Sciatic nerve (tissue), 2 donors: ENCODE results near the gene ELL2. TPM values are rescaled to one million over a fixed set of nuclear protein-coding genes. Genes with fewer than 3 reads are reported as not detected.

Experiments used
- ATAC-seq: fragments of 200-7000 bp; cut with Tn5 transposase; one replicate; pipeline ENCODE4 v1.9.1; 2020; ENCODE audit warnings: mild to moderate bottlenecking, moderate library complexity
- DNase-seq: peaks from one replicate; pipeline ENCODE4 v3.0.0-alpha.2; 2020; ENCODE audit warnings: low spot score
- intact Hi-C: fragments of 100-400 bp; cut with DNase I; formaldehyde crosslinking; loops from one replicate; pipeline ENCODE4 v1.14.2; 2022
- total RNA-seq: library from RNA; stranded (reverse); fragmentation: NEBNext Ultra II Directional; extraction: Animal tissue kit (Norgen Biotek cat#: 25700); gene quantifications from one replicate; pipeline ENCODE4 v1.2.1, GENCODE V29; 2021
- donor health status: DM: no; HTN: no; CAD: no.
- donor health status: DM: no; HTN: no; CAD: no.

The ELL2 gene
- 50.4 TPM for total RNA-seq

DNA sequence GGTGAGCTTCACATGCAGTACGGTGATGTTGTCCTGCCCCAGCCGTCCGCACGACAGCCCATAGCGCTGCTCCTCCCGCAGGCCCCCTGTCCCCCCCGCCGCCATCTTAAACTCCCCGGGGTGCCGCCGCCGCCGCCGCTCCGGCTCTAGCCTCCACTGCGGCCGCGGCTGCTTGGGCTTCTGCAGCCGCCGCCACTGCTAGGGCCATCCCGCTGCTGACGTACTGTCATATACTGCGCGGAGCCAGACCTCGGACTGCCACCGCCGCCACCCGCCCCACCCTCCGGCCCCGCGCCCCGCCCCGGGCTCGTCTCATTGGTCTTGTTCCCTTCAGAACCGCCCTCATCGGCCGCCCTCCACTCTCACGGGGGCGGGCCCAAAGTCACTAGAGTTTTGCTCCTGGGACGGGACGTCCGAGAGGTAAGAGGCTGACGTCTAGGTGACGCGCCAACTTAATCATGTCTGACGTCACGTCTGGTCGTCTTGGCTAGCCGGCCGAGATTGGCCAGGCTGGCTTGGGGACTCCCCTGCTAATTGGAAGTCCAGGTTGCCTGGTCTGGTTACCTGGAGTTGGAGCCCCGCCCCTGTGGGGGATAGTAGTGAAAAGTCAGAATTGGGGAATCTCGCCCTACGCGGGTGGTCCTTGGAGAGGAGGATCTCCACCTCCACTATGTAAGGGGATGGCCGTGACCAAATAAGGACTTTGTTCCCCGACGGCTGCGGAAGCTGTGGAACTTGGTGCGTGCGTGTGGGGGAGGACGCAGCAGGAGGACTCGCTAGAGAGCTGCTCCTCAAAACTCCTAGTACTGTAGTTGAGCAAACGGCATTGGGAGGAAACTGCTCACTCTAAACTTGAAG, at the start of gene ELL2:
TSS of gene ELL2 (minus strand) at position 235 of the 858 bp plus-strand sequence. CDS start at position 105, 130 bp downstream.
- peak; percentile 97 for DNase-seq
- ATAC-seq: peak; percentile 95
- intact Hi-C loops: no loop called here

DNA sequence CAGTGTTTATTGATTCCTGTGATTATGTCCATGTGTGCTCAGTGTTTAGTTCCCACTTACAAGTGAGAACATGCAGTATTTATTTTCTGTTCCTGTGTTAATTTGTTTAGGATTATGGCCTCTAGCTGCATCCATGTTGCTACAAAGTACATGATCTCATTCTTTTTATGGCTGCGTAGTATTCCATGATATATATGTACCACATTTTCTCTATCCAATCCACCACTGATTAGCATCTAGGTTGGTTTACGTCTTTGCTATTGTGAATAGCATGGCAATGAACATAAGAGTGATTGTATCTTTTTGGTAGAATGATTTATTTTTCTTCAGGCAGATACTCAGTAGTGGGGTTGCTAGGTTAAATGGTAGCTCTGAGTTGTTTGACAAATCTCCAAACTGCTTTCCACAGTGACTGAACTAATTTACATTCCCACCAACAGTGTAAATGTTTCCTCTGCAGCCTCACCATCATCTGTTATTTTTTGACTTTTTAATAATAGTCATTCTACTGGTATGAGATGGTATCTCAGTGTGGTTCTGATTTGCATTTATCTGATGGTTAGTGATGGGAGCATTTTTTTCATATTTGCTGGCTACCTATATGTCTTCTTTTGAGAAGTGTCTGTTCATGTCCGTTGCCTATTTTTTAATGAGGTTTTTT, 47.5 kb upstream of the ELL2 start:
- DNase-seq (no peak), ATAC-seq (no peak)
- intact Hi-C loops: no loop called here

DNA sequence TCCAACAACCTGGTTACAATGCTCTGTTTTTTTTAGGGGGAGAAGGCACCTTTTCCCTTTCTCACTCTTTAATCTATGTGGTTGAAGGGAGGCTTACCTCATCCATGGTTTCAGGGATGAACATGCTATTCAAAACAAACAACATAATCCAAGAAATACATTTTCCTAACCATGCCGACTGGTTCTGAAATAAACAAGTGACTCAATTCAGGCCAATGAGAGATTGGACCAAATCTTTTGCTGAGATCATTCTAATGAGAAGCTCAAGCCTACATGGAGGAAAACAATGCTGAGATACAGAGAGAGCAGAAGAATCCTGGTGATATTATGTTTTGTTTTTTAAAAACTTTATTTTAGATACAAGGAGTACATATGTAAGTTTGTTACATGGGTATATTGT, 46.8 kb upstream of the ELL2 start:
- no peak for ATAC-seq
- intact Hi-C loops: no loop called here
- DNase-seq: no peak

- intact Hi-C loops: no loop called here
- DNase-seq: no peak
- ATAC-seq: no peak
These were observed 45.4 kb upstream of the ELL2 start for GRCh38 chr5:96007051-96007450.

- intact Hi-C loops: no loop called here
- no peak for ATAC-seq
- no peak for DNase-seq
These were observed 44.6 kb upstream of the ELL2 start for GRCh38 chr5:96006291-96006690.

- ATAC-seq: no peak
- intact Hi-C loops: no loop called here
- DNase-seq: no peak
These were observed 43.1 kb upstream of the ELL2 start for GRCh38 chr5:96004754-96005153.

DNA sequence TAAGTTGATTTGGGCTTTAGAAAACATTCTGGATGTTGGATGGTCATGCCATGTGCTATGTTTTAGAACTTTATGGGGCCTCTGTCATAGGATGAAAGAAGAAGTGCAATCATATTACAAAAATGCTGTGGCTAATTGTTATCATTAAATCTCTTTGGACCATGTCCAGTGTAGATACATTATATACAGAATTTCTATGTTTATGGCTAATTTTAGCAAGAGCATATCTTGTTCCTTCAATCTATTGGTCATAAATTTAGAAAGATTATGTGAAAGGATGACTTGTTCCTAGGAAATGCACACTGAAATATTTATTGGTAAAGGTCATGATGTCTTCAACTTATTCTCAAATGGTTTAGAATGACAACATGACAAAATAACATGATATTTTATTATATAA, 42.4 kb upstream of the ELL2 start:
- intact Hi-C loops: no loop called here
- ATAC-seq (no peak), DNase-seq (no peak)

- ATAC-seq (no peak), DNase-seq (no peak)
- intact Hi-C loops: no loop called here
These were observed 39.6 kb upstream of the ELL2 start for GRCh38 chr5:96001262-96001661.

DNA sequence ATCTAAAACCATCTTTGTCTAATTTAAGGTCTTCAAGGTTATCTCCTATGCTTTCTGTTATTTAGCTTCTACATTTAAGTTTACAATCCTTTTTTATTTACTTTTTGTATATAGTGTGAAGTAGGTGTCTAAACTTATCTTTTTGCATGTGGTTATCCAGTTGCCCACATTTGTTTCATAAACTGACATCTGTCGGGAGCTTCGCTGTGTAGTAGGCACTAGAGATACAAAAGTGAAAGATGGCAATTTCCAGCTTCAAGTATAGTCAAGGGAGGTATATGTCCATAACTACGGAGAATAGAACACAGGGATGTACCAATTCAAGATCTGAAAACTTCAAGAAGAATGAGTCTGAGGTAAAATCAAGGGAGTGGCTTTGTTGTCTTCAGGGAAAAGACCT, 38.7 kb upstream of the ELL2 start:
- ATAC-seq: no peak
- intact Hi-C loops: no loop called here
- no peak for DNase-seq

GRCh38 chr5:95996904-95997723, 35.5 kb upstream of the ELL2 start:
- ATAC-seq (no peak), DNase-seq (no peak)
- intact Hi-C loops: no loop called here

DNA sequence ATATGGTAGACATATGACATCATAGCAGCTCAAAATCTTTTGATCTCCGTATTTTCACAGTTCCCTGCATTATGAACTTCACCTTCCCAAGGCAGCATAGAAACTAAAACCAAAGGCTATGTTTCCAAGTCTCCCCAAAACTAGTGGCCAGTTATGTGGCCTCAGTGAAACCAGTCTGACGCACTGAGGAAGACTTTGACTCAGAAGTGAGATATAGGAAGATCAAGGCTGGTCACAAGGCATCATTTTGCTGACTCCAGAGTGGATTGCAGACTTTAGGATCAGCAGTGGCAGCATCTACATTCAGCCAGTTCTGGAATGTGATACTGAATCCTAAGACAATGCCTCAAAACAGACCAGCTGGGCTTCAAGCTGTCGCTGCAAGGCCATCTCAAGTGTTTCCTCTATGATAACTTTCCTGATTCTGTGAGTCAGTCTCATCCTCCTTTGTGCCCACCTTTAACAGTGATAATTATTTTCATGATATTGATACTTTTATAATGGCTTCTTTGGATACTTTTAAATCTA, 34.4 kb upstream of the ELL2 start:
- ATAC-seq (no peak), DNase-seq (no peak)
- intact Hi-C loops: no loop called here

- intact Hi-C loops: no loop called here
- ATAC-seq: no peak
- no peak for DNase-seq
These were observed 32.1 kb upstream of the ELL2 start for GRCh38 chr5:95993776-95994175.

- ATAC-seq (no peak), DNase-seq (no peak)
- intact Hi-C loops: no loop called here
These were observed 31.6 kb upstream of the ELL2 start for GRCh38 chr5:95993266-95993665.

DNA sequence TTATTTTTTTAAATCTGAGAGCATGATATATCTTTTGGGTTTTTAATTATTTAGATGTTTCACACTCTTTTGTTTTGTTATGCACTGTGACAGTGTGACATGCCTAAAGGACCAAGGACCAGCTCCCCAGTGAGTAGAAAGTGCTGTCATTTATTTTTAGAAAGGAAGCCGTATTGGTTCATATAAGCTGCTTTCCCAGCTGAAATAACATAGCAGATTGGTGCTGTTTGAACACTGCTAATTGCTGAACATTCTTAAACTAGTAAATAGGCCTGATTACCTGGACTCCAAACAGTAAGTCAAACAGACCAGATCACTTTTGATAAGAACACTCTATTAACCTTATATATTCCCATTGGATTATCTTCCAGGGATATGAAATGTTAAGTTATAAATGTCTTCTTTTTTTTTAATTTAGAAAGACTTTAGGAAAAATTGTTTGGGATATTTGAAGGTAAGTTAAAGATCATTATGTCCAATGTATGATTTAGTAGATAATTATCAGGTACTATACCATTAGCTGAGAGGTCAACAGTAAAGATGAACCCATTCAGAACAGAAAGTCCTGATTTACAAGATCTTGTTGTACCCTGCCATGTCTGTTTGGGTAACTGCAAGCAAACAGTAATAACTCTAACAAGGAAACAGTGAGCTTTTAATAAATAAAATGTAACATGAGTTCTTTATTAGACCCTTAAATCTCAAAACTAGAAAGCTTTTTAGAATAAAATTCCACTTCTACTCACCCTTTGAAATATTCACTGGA, 27.8 kb upstream of the ELL2 start:
- DNase-seq (no peak), ATAC-seq (no peak)
- intact Hi-C loops: no loop called here

GRCh38 chr5:95988877-95989276, 27.2 kb upstream of the ELL2 start:
- DNase-seq (no peak), ATAC-seq (no peak)
- intact Hi-C loops: no loop called here

DNA sequence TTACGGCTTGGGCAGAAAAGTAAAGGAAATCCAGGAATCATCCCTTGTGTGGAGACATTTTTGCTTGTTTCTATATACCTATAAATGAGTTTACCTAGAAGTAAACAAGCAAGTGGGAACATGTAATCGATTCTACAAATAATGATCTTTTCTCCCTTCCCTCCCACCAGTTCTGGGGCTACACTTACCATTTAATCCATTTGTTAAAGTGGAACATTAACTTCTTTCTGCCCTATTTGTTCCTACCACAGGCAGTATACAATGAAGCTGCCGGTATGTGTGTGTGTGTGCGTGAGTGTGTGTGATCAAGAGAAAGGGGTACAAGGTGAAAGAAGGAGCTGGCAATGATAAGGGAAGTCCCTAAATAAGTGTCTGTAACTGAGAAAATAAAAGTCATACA, 26.4 kb upstream of the ELL2 start:
- intact Hi-C loops: no loop called here
- ATAC-seq (no peak), DNase-seq (no peak)

GRCh38 chr5:95986937-95987520, 25.4 kb upstream of the ELL2 start:
- DNase-seq: no peak
- intact Hi-C loops: no loop called here
- ATAC-seq: no peak

GRCh38 chr5:95986001-95986400, 24.4 kb upstream of the ELL2 start:
- no peak for DNase-seq

GRCh38 chr5:95985249-95985648, 23.6 kb upstream of the ELL2 start:
- no peak for ATAC-seq
- intact Hi-C loops: no loop called here

More at GRCh38 chr5:95986001-95986400, 24.4 kb upstream of the ELL2 start:
- intact Hi-C loops: no loop called here
- ATAC-seq: no peak

More at GRCh38 chr5:95985249-95985648, 23.6 kb upstream of the ELL2 start:
- DNase-seq: no peak
